HG02610 (cell line): ENCODE measurements around the gene SPON2.

Experiments
- ATAC-seq: cut with Tn5 transposase; IDR thresholded peaks from one replicate; pipeline ENCODE4 v1.9.1; 2021; ENCODE audit warnings: mild to moderate bottlenecking, moderate library complexity; ENCODE audit not compliant: unreplicated experiment

SPON2 gene

DNA sequence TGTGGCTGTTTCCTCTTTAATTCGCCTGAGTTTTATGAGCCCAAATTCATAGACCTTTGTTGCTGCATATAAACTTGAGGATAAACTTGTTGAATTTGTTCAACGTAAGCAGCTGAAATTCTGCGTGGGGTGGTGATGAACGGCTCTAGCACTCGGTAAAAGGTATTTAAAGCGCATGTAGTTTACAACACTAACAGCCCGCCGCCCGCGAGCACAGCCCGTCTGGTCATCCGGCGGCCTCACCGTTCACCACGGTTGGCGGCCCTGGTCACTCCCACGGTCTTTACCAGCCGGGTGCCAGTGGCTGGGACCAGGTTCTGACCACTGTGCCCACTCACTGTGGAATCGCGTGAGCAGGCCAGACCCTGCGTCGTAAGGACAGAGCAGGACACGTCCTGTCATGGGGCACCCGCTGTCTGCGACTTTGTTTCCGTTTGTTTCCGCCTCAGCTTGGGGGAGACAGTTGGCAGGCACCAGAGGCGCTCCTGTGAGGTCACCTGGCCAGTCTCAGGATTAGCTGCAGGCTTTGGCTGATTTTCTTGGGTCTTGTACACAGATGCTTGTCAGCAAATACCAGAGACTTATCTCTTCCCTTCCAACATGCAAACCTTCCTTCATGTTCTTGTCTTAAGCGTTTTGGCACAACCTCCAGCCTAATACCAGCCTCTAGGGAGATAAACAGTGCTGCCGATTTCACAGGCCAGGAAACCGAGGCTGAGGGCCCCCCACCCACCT, 36.8 kb upstream of the SPON2 start:
- ATAC-seq, result no peak

DNA sequence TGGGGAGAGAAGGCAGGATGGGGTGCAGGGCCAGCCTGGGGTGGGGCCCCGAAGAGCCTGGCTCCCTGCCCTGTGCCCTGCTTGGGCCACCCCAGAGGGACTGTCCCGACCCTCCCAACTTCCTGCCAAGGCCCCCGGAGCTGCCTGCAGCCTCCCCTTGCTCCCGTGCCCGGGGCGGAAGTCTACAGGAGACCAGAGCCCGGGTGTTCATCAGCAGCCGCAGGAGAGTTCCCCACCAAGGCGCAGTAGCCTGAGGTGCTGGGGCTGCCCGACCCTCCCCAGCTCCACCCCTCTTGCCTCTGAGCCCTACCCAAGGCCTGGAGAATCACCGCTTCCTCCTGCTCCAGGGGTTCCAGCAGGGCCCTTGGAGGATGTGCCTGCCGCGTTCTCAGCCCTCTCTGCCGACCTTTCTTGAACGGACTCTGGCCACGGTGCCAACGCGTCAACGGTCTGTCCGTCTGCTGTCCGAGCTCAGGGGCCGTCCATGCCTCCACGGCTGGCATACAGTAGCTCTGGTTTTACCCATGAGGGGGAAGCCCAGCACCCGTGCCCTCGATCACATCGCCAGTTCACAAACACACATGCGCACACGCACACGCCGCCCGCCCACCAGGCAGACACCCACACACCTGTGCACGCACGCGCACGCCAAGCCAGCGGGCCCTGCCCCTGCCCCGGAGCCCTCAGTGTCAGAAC, 36.0 kb upstream of the SPON2 start:
- ATAC-seq, result no peak

DNA sequence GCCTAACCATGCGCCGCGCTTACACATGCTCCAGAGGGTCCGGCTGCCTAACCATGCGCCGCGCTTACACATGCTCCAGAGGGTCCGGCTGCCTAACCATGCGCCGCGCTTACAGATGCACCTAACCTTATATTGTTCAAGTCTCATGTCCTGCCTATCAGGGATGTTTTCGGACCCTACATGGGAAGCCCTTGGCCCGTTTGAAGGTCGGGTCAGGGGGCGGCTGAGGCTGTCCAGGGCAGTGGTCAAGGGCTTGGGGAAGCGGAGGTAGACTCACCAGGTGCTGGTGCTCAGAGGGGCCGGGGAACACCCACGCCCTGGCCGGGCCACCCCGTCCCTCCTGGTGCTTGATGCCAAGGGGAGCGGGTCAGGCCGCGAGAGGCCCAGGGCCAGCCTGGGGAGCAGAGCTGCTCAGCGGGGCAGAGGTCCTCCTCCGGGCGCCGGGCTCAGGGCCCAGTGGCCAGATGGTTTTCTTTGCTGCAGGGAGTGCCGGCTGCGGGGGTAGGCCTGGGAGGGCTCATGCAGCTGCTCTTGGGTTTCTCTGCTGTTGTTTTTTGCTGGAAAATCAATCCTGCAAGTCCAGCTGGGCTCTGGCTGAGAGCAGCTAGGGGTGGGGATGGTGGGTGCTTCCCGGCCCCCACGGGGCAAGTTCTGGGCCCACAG, 35.4 kb upstream of the SPON2 start:
- no peak for ATAC-seq

DNA sequence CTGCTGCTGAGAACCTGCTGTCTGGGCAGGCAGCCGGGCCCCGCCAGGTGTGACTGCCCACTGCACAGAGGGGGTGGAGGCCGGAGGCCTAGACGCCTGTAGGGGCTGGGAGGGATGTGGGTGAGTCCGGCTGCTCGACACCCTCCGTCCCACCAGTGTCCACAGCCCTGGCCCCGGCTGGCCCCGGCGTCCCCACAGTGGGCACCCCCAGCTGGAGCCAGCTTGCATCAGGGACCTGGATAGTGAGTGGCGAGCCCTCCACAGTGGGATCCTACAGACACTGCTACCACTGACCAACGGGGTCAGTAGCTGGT, 34.7 kb upstream of the SPON2 start:
- ATAC-seq, result no peak

DNA sequence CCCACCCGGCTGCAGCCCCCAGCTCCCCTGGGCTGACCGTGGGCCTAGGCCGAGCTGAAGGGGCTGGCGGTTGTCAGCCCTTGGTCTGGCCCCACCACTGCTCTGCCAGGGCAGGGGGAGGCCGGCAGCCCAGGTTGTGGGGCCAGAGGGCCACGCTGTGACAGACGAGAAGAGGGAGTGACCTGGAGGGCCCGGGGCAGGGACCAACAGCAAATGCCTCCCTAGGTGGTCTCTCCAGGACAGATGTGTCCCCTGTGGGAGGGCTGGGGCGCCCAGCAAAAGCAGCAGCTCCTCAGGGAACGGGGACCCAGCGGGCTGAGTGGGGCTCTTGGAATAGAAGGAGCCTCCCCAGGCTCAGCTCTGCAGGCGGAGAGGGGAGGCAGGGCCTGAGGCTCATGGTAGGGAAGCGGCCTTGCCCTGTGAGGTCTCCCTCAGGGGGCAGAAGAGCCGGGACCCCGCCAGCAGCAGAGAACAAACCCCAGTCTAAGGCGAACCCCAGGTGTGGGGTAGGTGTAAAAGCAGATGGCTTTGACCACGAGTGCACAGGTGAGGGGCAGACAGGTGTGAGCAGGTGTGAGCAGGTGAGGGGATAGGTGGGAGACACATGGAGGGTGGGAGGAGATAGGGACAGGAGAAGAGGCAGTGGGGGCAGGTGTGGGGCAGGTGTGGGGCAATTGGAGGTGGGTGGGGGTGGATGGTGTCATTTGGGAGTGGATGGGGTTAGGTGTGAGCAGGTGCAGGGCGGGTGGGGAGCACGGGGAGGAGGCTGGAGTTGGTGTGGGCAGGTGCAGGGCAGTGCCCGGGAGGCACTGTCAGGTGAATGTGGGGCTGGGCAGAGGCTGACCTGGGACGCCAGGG, 34.1 kb upstream of the SPON2 start:
- no peak for ATAC-seq

DNA sequence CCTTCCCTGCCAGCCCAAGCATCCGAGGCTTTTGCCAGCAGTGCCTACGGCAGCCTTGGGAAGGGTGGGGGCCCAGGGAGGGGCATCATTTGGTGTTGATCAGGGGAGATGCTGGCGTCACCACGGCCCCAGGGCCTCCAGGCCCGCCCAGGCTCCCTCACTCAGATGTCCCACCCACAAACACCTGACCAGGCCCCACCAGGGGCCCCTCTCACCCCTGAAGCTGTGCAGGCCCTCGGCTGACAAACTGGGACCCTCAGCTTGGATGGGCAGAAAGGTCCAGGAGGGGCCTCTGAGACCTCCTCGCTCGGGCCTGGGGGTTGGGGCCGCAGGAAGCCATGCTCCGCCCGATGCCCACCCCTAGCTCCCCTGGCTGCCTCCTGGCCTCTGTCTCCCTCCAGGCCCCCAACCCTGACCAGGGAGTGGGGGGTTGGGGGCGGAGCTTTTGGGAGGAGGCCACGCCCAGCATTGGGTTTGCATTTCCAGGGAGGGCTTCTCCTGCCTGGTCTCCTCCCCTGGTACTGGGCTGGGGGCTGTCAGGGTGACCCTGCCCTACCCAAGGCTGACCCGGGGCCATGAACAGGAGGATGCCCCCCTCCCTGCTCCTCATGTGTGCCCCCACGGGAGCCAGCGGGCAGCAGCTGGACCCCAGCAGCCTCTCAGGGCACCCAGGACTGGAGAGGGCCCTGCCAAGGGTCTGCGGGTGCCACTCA, 33.4 kb upstream of the SPON2 start:
- ATAC-seq, result no peak

DNA sequence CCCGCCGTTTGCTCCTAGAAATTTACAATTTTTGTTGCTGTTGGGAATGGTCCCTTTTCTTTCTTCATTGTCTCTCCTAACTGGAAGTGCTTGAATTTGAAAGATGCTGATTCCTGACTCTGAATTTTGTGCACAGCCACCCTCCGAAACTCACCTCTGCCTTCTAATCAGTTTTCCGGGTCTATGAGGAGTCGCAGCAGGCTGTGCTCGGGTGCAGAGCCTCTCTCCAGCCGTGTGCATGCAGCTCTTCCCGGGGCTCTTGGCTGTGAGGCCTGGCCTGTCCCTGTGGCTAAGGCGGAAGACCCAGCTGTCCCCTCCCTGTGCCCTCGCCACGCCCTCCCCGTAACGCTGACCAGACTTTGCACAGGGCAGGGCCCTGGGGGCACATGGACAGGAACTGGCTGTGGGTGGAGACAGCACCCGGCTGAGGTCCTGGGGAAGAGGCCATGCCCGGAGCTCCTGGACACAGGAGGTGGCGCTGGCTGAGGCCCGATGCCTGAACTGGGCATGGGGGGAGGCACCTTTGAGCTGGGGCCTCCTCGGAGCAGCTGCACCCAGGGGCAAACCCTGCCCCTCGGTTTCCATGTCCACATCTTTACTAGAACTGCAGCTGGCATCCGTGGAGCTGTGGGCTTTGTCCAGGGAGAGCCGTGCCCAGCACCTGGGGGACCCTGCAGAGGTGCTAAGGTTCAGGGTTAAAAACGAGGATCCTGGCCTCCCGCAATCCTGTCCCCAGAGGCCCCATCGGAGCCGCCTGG, 32.6 kb upstream of the SPON2 start:
- ATAC-seq, result no peak

DNA sequence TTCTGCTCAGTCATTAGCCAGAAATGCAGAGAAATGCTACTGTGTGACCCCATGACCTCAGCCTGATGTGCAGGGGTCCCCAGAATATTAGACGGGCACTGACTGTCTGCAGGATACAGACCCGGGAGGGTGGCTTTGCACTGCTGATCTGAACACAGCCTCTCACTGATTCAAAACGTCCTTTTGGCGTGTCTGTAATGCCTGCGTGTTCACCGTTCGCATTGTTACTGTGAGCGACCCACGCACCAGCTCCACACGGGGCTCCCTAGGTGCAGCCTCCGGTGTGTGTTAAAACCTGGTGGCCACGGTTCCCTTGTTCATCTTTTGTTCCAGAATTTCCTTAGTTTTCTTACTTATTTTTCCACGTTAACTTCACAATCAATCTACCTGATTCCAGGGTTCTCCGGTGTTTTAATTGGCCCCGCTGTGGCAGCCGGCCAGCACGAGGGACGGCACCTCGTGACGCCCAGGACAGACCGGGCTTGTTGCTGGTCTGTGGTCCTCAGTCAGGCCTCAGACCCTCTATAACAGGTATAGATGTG, 32.0 kb upstream of the SPON2 start:
- no peak for ATAC-seq

DNA sequence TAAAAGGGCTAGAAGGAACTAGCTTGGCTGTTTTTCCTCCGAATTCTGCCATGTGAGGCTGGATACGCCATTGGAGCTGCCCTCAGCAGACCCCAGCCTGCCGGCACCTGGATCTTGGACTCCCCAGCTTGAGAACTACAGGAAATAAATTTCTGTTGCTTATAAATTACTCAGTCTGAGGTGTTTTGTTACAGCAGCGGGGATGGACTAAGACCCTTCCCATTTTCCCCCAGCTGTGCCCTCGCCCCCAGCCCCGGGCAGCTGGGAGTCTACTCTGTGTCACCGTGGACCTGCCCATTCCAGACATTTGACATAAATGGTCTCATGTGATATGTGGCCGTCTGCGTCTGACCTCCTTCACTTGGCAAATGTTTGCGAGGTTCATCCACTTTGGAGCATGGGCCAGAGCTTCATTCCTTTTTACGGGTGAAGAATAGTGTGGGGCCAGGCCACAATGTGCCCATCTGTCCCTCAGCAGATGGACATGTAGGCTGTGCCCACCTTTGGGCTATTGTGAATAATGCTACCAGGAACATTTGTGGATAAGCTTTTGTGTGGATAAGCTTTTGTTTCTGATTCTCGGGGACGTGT, 30.7 kb upstream of the SPON2 start:
- no peak for ATAC-seq

DNA sequence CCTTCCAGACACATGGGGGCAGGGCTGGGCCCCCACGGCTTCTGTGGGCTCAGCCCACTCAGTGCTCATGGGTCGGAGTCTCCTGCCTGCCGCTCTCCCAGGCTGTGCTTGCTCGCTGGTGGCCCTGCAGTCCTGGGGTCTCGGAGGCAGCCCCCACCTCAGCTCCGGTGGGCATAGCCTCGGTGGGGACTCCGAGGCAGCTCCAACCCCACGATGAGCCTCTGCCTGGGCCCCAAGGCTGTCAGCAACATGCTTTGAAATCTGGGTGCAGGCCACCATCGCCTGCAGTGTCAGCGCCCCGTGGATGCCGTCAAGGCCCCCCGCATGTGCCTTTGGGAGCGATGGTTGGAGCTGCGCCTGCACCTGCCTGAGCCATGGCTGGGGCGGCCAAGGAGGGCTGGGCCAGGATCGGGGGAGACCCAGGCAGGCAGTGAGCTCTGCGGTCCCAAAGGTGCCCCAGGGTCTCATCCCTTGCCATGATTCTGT, 30.2 kb upstream of the SPON2 start:
- no peak for ATAC-seq

DNA sequence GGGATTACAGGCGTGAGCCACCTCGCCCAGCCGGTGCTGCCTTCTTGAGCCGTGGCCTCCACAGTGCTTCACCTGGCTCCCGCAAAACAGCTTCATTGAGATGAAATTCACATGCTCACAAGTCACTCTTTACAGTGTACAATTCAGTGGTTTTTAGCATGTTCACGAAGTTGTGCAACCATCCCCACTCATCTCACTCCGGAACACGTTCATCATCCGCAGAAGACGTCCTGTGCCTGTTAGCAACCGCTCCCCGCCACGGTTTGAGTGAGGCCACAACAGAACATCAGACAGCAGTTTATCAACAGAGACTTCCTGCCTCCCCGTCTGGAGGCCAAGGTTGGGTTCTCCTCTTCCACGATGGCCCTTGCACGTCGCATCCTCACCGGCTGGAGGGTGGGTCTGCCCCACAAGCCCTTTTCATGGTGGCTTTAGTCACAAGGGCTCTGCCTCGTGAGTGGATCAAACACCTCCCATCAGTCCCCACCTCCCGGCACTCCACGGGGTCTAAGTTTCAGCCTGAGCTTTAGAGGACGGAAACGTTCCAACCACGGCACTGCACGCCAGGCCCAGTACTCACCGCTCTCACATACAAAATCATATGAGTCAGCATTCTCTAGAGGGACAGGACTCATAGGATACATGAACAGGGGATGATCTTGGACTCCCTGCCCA, 29.6 kb upstream of the SPON2 start:
- peak; percentile 44 for ATAC-seq

DNA sequence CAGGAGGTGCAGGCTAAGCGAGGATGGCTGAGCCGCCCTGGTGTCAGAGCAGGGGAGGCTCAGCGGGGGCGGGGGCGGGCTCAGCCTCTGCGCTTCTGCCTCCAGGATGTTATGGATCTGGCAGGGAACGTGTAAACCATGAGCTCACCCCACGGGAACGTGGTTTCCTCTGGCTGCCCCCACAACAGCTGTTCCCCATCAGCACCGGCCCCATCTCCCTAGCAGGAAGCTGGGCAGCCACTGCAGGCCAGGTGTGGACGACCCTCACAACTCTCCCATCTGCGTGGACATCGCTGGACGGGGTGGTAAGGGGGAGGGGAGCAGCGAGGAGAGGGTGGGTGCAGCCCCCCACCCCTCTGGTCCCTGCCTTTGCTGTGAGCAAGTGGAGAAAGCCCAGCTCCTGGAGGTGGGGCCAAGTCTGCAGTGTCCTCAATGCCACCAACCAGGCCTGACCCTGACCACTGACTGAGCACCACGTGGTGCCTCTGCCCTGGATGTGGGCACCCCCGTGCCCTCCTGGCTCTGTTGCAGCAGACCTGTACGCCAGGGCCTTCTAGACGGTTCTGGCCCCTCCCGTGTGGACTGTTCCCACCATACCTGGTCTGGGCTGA, 28.1 kb upstream of the SPON2 start:
- ATAC-seq, result no peak

DNA sequence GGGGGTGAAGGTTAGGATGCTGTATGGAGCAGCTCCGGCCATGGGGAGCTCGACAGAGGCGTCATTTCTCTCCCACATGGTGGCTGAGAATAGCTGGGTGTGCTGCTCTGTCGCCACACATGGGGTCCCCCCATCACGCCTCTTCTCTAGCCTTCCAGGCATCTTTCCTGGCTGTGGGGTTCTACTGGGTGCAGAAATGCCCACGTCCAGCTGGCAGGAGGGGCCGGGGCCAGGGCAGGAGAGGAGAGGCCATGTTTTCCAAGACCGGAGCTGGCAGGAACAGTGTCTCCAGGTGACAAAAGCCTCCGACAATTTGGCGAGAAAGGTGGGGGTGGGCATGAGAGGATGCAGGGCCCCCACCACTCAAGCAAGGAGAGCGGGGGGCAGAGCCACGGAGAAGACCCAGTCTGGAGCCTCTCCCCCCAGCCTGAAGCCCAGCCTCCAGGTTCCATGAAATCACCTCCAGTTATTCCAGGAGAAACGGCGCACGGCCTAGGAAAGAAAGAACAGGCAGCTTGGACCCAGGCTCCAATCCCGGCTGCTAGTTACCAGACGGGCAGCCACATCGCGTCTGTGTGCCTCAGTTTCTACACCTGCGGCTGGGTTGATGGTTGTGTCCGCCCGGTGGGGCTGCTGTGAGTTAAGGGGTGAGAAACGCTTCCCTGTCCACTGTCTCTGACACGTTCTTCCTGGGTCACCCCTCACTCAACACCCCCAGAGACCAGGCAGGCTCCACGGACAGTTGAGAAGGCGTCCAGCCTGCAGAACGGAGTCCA, 27.4 kb upstream of the SPON2 start:
- ATAC-seq, result no peak

DNA sequence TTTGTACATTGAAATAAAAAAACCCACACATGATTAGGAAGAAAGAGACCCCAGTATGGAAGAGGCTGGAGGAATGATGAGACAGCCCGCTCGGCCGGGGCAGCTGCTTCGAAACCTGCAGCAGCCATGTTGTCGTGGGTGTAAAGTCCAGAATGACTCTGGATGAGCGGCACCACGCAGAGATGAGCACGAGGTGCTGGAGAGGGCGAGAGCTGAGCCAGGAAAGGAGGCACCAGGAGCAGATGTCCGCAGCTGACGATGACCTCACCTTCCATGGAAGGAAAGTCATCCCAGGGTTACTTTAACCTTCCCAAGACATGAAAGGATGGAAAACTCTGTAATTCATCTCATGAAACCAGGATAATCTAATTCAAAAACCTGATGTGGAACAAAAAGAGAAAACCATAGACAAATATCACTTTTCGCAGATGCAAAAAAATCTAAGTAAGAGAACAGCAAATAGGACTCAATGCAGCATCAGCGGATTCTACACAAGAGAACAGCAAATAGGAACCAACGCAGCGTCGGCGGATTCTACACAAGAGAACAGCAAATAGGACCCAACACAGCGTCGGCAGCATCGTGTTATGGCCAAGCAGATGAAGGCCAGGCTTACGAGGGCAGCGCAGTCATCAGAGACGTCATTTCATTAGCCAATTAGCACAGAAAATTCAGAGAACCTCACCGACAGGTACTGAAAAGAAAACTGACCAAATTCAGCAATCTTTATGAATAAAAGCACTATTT, 25.9 kb upstream of the SPON2 start:
- no peak for ATAC-seq

DNA sequence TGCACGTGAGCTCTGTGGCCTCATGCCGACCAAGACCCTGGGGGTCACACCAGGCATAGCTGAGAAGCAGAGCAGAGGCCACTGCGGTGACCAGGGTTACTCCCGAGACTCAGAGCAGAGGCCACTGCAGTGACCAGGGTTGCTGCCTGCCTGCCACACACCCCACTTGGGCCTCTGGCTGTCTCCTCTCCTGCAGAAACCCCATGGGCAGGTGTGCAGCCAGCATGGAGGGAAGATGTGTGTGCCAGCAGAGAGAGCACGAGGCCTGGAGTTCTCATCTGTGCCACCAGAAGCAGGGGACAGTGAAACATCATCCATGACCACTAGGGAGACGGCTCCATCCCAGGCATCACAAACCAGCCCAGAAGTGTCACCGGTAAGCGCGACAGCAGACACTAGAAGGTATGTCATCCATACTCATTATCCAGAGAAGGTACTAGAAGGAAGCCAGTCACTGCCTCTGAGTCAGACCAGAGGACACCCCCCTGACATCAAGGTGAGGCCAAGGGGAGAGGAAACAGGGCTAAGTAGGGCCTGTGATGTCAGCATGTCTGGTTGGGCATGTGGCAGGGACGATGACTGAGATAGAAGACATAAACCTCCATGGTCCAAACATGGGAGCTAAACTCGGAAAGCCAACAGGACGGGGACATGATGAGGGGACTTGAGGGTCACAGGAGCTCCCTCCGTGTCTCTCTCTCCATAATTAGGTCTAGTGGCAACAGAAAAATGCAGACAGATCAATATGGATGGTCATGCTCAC, 24.2 kb upstream of the SPON2 start:
- ATAC-seq, result no peak

DNA sequence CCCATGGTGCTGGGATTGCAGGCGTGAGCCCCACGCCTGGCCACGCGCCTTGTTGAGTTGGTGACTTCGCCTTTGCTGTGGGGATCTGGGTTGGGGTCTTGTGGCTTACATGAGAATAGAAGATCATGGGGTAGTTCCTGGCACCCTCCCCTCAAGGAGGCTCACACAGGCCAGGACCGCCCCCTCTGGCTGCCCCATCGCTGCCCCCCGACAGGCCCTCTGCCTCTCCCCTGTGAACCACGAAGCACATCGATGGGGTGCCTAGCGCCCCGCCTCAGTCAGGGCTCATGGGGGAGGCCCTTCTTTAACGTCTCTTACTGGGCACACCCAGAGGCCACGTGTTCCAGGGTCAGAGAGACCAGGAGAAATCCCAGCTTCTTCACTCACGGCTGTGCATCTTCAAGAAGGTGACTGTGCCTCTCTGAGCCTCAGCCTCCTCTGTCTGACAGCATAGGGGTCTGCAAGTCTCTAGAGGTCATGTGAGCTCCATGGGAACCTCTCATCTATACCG, 23.6 kb upstream of the SPON2 start:
- no peak for ATAC-seq
